ENCODE data around the gene APBA1. TPM values are rescaled to one million over a fixed set of nuclear protein-coding genes. Genes with fewer than 3 reads are reported as not detected.

APBA1 gene
- total RNA-seq, 1 experiment from 2014 or later: 1.8 TPM

GRCh38 chr9:69471433-69471832 is 200.7 kb downstream of the APBA1 start:
- Histone ChIP-seq H2BK15ac (ENCODE audit: low read depth, low read length) (no peak overlapping the region), H2BK120ac (ENCODE audit: low read depth, low read length, poor library complexity, severe bottlenecking) (no peak overlapping the region), H3K4me1 (ENCODE audit: insufficient read depth, low read length) (no peaks in the 10 kb centered on the region; the same call in 1 of the 2 replicates), H2AK5ac (ENCODE audit: insufficient read length, low read length) (no peak overlapping the region), H4K5ac (ENCODE audit: insufficient read length, low read depth, low read length) (no peak overlapping the region), H3K23me2 (ENCODE audit: insufficient read length, low read depth, low read length, poor library complexity, severe bottlenecking) (no peaks in the 10 kb centered on the region), H3K79me2 (ENCODE audit: insufficient read depth, low read length) (no peaks in the 10 kb centered on the region), H3K56ac (ENCODE audit: insufficient read length, low read depth, low read length) (no peak overlapping the region), H4K20me1 (ENCODE audit: control insufficient read depth, insufficient read depth, insufficient read length) (no peaks in the 10 kb centered on the region), H2BK20ac (ENCODE audit: low read depth, low read length, poor library complexity, severe bottlenecking) (no peak overlapping the region), H3K4me2 (ENCODE audit: insufficient read depth, insufficient read length, low read length) (no peak overlapping the region), H3K4ac (ENCODE audit: low read depth, low read length) (no peak overlapping the region), H3K79me1 (ENCODE audit: insufficient read depth, low read depth, low read length, poor library complexity, severe bottlenecking) (no peaks in the 10 kb centered on the region), H3T11ph (ENCODE audit: low read length) (no peak overlapping the region), H3K9ac (ENCODE audit: extremely low read depth, insufficient read length, low read length) (no peak overlapping the region), H2BK5ac (ENCODE audit: insufficient read length, low read length) (no peak overlapping the region), H3K27me3 (ENCODE audit: insufficient read depth, low read length) (no peaks in the 10 kb centered on the region), H3K18ac (ENCODE audit: insufficient read length, low read depth, low read length) (no peak overlapping the region), H3K27ac (ENCODE audit: insufficient read length, low read depth, low read length) (no peak overlapping the region), H2BK12ac (ENCODE audit: insufficient read length, low read depth, low read length) (no peak overlapping the region), H3K23ac (ENCODE audit: insufficient read length, low read depth, low read length) (no peak overlapping the region), H2AFZ (ENCODE audit: low read length) (no peak overlapping the region), H4K91ac (ENCODE audit: insufficient read length, low read depth, low read length) (no peak overlapping the region), H3K14ac (ENCODE audit: insufficient read depth, low read length) (no peak overlapping the region), H3K9me3 (ENCODE audit: control insufficient read depth, low read depth, low read length) (no peaks in the 10 kb centered on the region), H4K8ac (replicated peaks; ENCODE audit: insufficient read length, low read depth, low read length) (no peak overlapping the region)
- H3K4me1 Mint-ChIP-seq: peaks cover 10 to 15% of the 10 kb centered on the region in 2 experiments
- H3K27me3 Mint-ChIP-seq (ENCODE audit: low read depth): peaks cover 10% of the 10 kb centered on the region
- TF ChIP-seq CTCF (conservative IDR thresholded peaks at IDR 0.05): no peak
- no peak for DNase-seq
- no CpG with 5 or more reads among the region's 2 CpGs for WGBS (ENCODE audit: extremely low coverage, insufficient read length, low lambda C conversion rate)
- peaks cover 0 to 6% (median 0%) of the 10 kb centered on the region in 3 experiments; a peak in 4 of 7 replicates for H3K36me3 Mint-ChIP-seq (ENCODE audit: insufficient read depth in 1 of 3, low read depth in 3 of 3)
- no peak overlapping the region for H3K27ac Mint-ChIP-seq
- peaks cover 3 to 5% of the 10 kb centered on the region in 2 experiments; a peak in 3 of 5 replicates for H3K9me3 Mint-ChIP-seq
- H3K4me3 Mint-ChIP-seq: no peak overlapping the region

Data from H9 (cell line).